Liver (tissue), 9 donors: Measurements from ENCODE around the gene CACNA1H. TPM values are rescaled to one million over a fixed set of nuclear protein-coding genes. Genes with fewer than 3 reads are reported as not detected.
A peak's percentile ranks its signal among the peaks of the same experiment; 100 is the strongest.

Source experiments
- DNase-seq: peaks from one replicate; pipeline ENCODE4 v3.0.0-alpha.2; 2017; ENCODE audit warnings: low spot score
- H3K27ac ChIP-seq, 2 donors: one replicate each; pipeline ENCODE4 v1.7.0; 2013; ENCODE audit warnings: inconsistent platforms in 2 of 2, low read length in 2 of 2, control low read depth in 1 of 2, low read depth in 1 of 2, mild to moderate bottlenecking in 1 of 2
- H3K27me3 ChIP-seq, 4 donors: one replicate each; pipeline versions ENCODE4 v1.6.1 to v1.7.0; 2013; ENCODE audit warnings: low read length in 3 of 4, inconsistent platforms in 1 of 4, mild to moderate bottlenecking in 1 of 4, moderate library complexity in 1 of 4; ENCODE audit not compliant: control insufficient read depth in 4 of 4, insufficient read depth in 4 of 4
- H3K36me3 ChIP-seq, 4 donors: one replicate each; pipeline versions ENCODE4 v1.6.1 to v1.7.0; 2013; ENCODE audit warnings: low read length in 3 of 4, mild to moderate bottlenecking in 3 of 4, low read depth in 1 of 4, moderate library complexity in 1 of 4; ENCODE audit not compliant: control insufficient read depth in 4 of 4, insufficient read depth in 3 of 4
- H3K4me1 ChIP-seq, 4 donors: one replicate each; pipeline versions ENCODE4 v1.6.1 to v1.7.0; 2013; ENCODE audit warnings: low read length in 3 of 4, mild to moderate bottlenecking in 3 of 4, moderate library complexity in 1 of 4; ENCODE audit not compliant: control insufficient read depth in 4 of 4, insufficient read depth in 4 of 4
- H3K4me3 ChIP-seq, 3 donors: one replicate each; pipeline versions ENCODE4 v1.6.1 to v1.7.0; 2013; ENCODE audit warnings: low read length in 3 of 3, control low read depth in 1 of 3, low read depth in 1 of 3, mild to moderate bottlenecking in 1 of 3
- H3K9ac ChIP-seq, 2 donors: one replicate each; pipeline ENCODE4 v1.7.0; 2013; ENCODE audit warnings: low read length in 2 of 2, mild to moderate bottlenecking in 2 of 2, moderate library complexity in 2 of 2, control low read depth in 1 of 2, low read depth in 1 of 2
- H3K9me3 ChIP-seq, 4 donors: one replicate each; pipeline versions ENCODE4 v1.6.1 to v1.7.0; 2013; ENCODE audit warnings: low read length in 3 of 4; ENCODE audit not compliant: control insufficient read depth in 4 of 4
- CTCF ChIP-seq: fragments of 150-350 bp; IDR thresholded peaks from 2 replicates; pipeline ENCODE4 v1.5.1; 2017; ENCODE audit warnings: improper control_type of control experiment, low read depth, low read length; ENCODE audit not compliant: missing input control
- EGR1 ChIP-seq, 2 donors: IDR thresholded peaks; 2 replicates each; pipeline ENCODE4 v1.6.1; 2016 to 2018; ENCODE audit warnings: antibody characterized with exemption in 2 of 2, low read depth in 2 of 2
- FOXA2 ChIP-seq: IDR thresholded peaks from 2 replicates; pipeline ENCODE4 v1.6.1; 2016; ENCODE audit warnings: antibody characterized with exemption
- GABPA ChIP-seq, 2 donors: IDR thresholded peaks in 1 of 2; conservative IDR thresholded peaks in 1 of 2; 2 replicates each; pipeline ENCODE4 v1.6.1; 2016; ENCODE audit warnings: antibody characterized with exemption in 2 of 2, mild to moderate bottlenecking in 1 of 2, moderate library complexity in 1 of 2
- HNF4A ChIP-seq, 2 donors: conservative IDR thresholded peaks; 2 replicates each; pipeline ENCODE4 v1.6.1; 2016; ENCODE audit warnings: antibody characterized with exemption in 2 of 2, mild to moderate bottlenecking in 2 of 2
- HNF4G ChIP-seq: IDR thresholded peaks from 2 replicates; pipeline ENCODE4 v1.6.1; 2016; ENCODE audit warnings: antibody characterized with exemption
- JUND ChIP-seq, 2 donors: IDR thresholded peaks; 2 replicates each; pipeline ENCODE4 v1.6.1; 2016; ENCODE audit warnings: antibody characterized with exemption in 2 of 2
- MAX ChIP-seq: IDR thresholded peaks from 2 replicates; pipeline ENCODE4 v1.6.1; 2016; ENCODE audit warnings: antibody characterized with exemption
- NR2F2 ChIP-seq: IDR thresholded peaks from 2 replicates; pipeline ENCODE4 v1.6.1; 2016; ENCODE audit warnings: antibody characterized with exemption
- RAD21 ChIP-seq, 2 donors: IDR thresholded peaks; 2 replicates each; pipeline ENCODE4 v1.6.1; 2016; ENCODE audit warnings: antibody characterized with exemption in 2 of 2, mild to moderate bottlenecking in 2 of 2
- RXRA ChIP-seq, 2 donors: IDR thresholded peaks; 2 replicates each; pipeline ENCODE4 v1.6.1; 2017 to 2018; ENCODE audit warnings: antibody characterized with exemption in 2 of 2, mild to moderate bottlenecking in 1 of 2
- SP1 ChIP-seq: IDR thresholded peaks from 2 replicates; pipeline ENCODE4 v1.6.1; 2018; ENCODE audit warnings: antibody characterized with exemption, mild to moderate bottlenecking
- TAF1 ChIP-seq: conservative IDR thresholded peaks from 2 replicates; pipeline ENCODE4 v1.6.1; 2016; ENCODE audit warnings: antibody characterized with exemption, mild to moderate bottlenecking
- YY1 ChIP-seq: IDR thresholded peaks from 2 replicates; pipeline ENCODE4 v1.6.1; 2016; ENCODE audit warnings: antibody characterized with exemption, mild to moderate bottlenecking
- ZBTB33 ChIP-seq: IDR thresholded peaks from 2 replicates; pipeline ENCODE4 v1.6.1; 2016; ENCODE audit warnings: antibody characterized with exemption
- whole genome bisulfite sequencing: extraction: QIAGEN DNeasy Blood & Tissue Kit; methylation state at CpG from one replicate; pipeline ENCODE4 v1.1.7; 2013; 5-methylcytosine and 5-hydroxymethylcytosine counted together
- polyA plus RNA-seq, 2 donors: library from polyadenylated mRNA; stranded (reverse) in 1 of 2; unstranded in 1 of 2; fragments of 200-250 nt in 1 of 2; fragments of >200 nt in 1 of 2; fragmentation: Nextera tagmentation in 1 of 2; extraction: Ambion mirVana in 1 of 2; gene quantifications; one replicate each; pipeline versions ENCODE4 v1.2.1 to v1.2.3, GENCODE V29; 2013 to 2015
- total RNA-seq, 2 donors: library from RNA; depleted of rRNA; stranded (reverse); fragments of >200 nt; gene quantifications; one replicate each; pipeline ENCODE4 v1.2.3, GENCODE V29; 2014
- TF ChIP-seq, protein P1 (sequence below): IDR thresholded peaks from 2 replicates; pipeline ENCODE4 v1.6.1; 2016; ENCODE audit warnings: antibody characterized with exemption
- donor health status: healthy.
- donor health status: healthy.
- donor health status: healthy.
- donor health status: healthy.
- donor health status: healthy.

Gene CACNA1H
- total and polyA plus RNA-seq, 4 donors = 0.21 to 8.5 (median 6.1) TPM

GRCh38 chr16:1105888-1106620, 46.9 kb upstream of the CACNA1H start:
- no peaks in the 10 kb centered on the region for H3K36me3 ChIP-seq
- no peak overlapping the region for H3K27ac ChIP-seq
- peaks cover 0 to 6% (median 1%) of the 10 kb centered on the region in 4 donors for H3K27me3 ChIP-seq
- no peak for TF ChIP-seq FOXA2
- TF ChIP-seq, protein P1, sequence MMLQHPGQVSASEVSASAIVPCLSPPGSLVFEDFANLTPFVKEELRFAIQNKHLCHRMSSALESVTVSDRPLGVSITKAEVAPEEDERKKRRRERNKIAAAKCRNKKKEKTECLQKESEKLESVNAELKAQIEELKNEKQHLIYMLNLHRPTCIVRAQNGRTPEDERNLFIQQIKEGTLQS = no peak
- TF ChIP-seq MAX = no peak
- TF ChIP-seq JUND (IDR thresholded peaks at IDR 0.05) = no peak
- no peak for TF ChIP-seq GABPA (IDR thresholded peaks at IDR 0.05 in 1 of 2, conservative IDR thresholded peaks at IDR 0.05 in 1 of 2)
- TF ChIP-seq RXRA (IDR thresholded peaks at IDR 0.05) = no peak
- no peak for TF ChIP-seq HNF4G
- TF ChIP-seq CTCF = peak; percentile 93
- no peak for TF ChIP-seq ZBTB33
- no peak for TF ChIP-seq SP1
- TF ChIP-seq TAF1 = no peak
- peak; percentile 77 to 87 for TF ChIP-seq RAD21 (IDR thresholded peaks at IDR 0.05)
- TF ChIP-seq EGR1 (IDR thresholded peaks at IDR 0.05; ENCODE audit: low read depth in 2 of 2) = no peak
- peak; percentile 57 for DNase-seq
- H3K9me3 ChIP-seq = no peaks in the 10 kb centered on the region
- peaks cover 3 to 18% (median 10%) of the 10 kb centered on the region in 4 donors for H3K4me1 ChIP-seq
- no peak overlapping the region for H3K9ac ChIP-seq
- 28% methylated on average over 26 of the region's 26 CpGs for WGBS
- H3K4me3 ChIP-seq = no peak overlapping the region

DNA sequence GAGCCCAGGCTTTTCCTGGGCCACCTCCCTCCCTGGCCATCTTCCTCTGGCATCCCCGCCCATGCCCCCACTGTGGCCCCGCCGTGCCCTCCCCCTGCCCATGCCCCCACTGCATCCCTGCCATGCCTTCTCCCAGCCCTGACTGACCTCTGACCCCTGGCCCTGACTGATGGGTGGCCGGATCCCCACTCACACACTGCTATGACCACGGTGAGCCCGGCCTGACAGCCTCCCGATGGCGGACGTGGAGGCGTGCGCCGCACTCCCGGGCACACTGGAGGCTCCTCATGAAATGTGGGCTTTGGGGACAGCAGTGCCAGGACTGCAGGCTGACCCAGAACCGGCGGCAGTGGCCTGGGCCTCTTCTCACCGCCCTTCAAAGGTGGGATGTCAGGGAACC, 46.2 kb upstream of the CACNA1H start:
- Histone ChIP-seq H3K9me3 (no peaks in the 10 kb centered on the region), H3K27ac (no peak overlapping the region), H3K4me3 (no peak overlapping the region), H3K4me1 (peaks cover 3 to 18% (median 10%) of the 10 kb centered on the region in 4 donors), H3K36me3 (no peaks in the 10 kb centered on the region), H3K9ac (no peak overlapping the region), H3K27me3 (peaks cover 0 to 6% (median 1%) of the 10 kb centered on the region in 4 donors)
- TF ChIP-seq YY1 = no peak
- TF ChIP-seq FOXA2 = no peak
- TF ChIP-seq, protein P1 = no peak
- no peak for TF ChIP-seq NR2F2
- no peak for TF ChIP-seq RAD21 (IDR thresholded peaks at IDR 0.05)
- no peak for TF ChIP-seq SP1
- no peak for TF ChIP-seq JUND (IDR thresholded peaks at IDR 0.05)
- TF ChIP-seq HNF4A (conservative IDR thresholded peaks at IDR 0.05) = no peak
- TF ChIP-seq MAX = no peak
- no peak for DNase-seq
- WGBS = 76% methylated on average over 16 of the region's 16 CpGs
